HUES64 (cell line): ENCODE data around the gene AGPAT2.

Source experiments
- H3K27ac ChIP-seq: 2 replicates; pipeline ENCODE4 v1.7.0; 2013; ENCODE audit warnings: low read depth, low read length, inconsistent platforms
- H3K27me3 ChIP-seq: 2 replicates; pipeline ENCODE4 v1.6.1; 2013; ENCODE audit warnings: mild to moderate bottlenecking, low read length; ENCODE audit not compliant: insufficient read depth
- H3K36me3 ChIP-seq: 2 replicates; pipeline ENCODE4 v1.6.1; 2013; ENCODE audit warnings: mild to moderate bottlenecking, low read length; ENCODE audit not compliant: insufficient read depth
- H3K4me1 ChIP-seq: 2 replicates; pipeline ENCODE4 v1.6.1; 2013; ENCODE audit warnings: mild to moderate bottlenecking, low read length, moderate library complexity; ENCODE audit not compliant: insufficient read depth
- H3K4me3 ChIP-seq: 2 replicates; pipeline ENCODE4 v1.5.1; 2013; ENCODE audit warnings: mild to moderate bottlenecking, low read length, moderate library complexity
- H3K9ac ChIP-seq: 2 replicates; pipeline ENCODE4 v1.6.1; 2013; ENCODE audit warnings: mild to moderate bottlenecking, low read depth, low read length
- H3K9me3 ChIP-seq: 2 replicates; pipeline ENCODE4 v1.6.1; 2013; ENCODE audit warnings: low read depth, low read length; ENCODE audit not compliant: insufficient read depth
- WGBS: fragments of 150-250, 120-280 bp; methylation state at CpG from one replicate; pipeline ENCODE4 v1.1.7; 2013; ENCODE audit warnings: missing lambda C conversion rate; 5-methylcytosine and 5-hydroxymethylcytosine counted together

AGPAT2 gene

DNA sequence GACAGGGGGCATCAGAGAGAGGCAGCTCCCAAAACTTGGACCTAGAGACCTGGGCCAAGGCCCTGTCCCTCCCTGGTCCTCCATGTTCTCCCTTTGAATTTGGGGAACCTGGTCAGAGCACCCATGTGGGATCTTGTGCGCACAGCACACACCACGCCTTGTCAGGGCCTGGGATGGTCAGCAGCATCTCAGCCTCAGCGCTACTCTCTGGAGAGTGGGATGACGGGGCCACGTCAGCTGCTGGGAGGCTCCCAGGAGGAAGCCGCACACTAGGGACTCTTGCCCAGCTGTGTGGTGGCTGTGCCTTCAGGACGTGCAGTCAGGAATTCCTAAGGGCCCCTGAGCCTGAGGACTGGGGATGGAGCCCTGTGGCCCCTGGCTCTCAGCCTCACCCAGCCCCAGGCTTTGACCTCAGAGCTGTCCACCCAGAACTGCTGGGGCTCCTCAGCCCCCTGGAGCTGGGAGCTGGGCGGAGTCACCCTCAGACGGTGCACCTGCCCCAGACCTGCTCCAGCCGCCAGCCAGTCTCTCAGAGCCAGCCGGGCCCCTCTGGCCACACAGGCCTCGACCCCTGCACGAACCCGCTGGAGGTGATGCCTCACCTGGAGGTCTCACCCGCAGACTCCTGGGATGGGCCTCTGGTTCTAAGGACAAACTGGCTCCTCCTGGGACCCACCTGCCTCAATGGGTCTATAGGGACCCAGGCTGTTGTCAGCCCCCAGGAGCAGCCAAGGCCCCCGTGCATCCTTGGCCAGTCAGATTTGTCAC is 62.9 kb downstream of the AGPAT2 start:
- Histone ChIP-seq H3K27ac (no peak overlapping the region), H3K27me3 (no peaks in the 10 kb centered on the region), H3K9ac (no peak overlapping the region), H3K4me3 (no peak overlapping the region), H3K9me3 (no peaks in the 10 kb centered on the region), H3K4me1 (no peaks in the 10 kb centered on the region), H3K36me3 (no peaks in the 10 kb centered on the region)
- WGBS = 91% methylated on average over 16 of the region's 16 CpGs

DNA sequence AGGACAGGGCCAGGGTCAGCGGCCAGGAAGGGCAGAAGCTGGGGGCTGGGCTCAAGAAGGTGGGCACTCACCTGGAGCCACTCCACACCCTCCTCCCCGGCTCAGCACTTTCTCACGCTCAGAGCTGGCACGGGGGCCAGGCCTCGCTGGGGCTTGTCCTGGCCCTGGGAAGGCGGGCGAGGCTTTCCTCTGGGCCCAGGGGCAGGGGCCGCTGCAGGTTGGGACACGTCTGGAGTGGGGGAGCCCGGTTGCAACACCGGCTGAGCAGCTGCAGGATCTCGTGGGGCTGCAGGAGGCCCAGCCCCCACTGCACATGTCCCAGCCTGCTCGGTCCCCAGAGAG is 63.4 kb downstream of the AGPAT2 start:
- Histone ChIP-seq H3K4me3 (no peak overlapping the region), H3K9ac (no peak overlapping the region), H3K4me1 (no peaks in the 10 kb centered on the region), H3K27me3 (no peaks in the 10 kb centered on the region), H3K9me3 (no peaks in the 10 kb centered on the region), H3K27ac (no peak overlapping the region), H3K36me3 (no peaks in the 10 kb centered on the region)
- 87% methylated on average over 13 of the region's 13 CpGs for WGBS
